Right ventricle myocardium superior (tissue), 1 donor: ENCODE results near the gene ZSWIM3. TPM values are rescaled to one million over a fixed set of nuclear protein-coding genes. Genes with fewer than 3 reads are reported as not detected.
A peak's percentile ranks its signal among the peaks of the same experiment; 100 is the strongest.

Experiments used
- ATAC-seq: fragments of 200-7000 bp; cut with Tn5 transposase; one replicate; pipeline ENCODE4 v1.9.1; 2020; ENCODE audit warnings: mild to moderate bottlenecking; ENCODE audit not compliant: poor library complexity
- DNase-seq: peaks from one replicate; pipeline ENCODE4 v3.0.0-alpha.2; 2020
- intact Hi-C: fragments of 100-400 bp; cut with DNase I; formaldehyde crosslinking; loops from one replicate; pipeline ENCODE4 v1.11.2; 2022
- long read RNA-seq: library from polyadenylated mRNA; unstranded; transcript quantifications from one replicate; pipeline ENCODE4 v2.0.0, GENCODE V29; 2021
- total RNA-seq: library from RNA; stranded (reverse); fragmentation: NEBNext Ultra II Directional; extraction: Animal tissue kit (Norgen Biotek cat#: 25700); gene quantifications from one replicate; pipeline ENCODE4 v1.2.1, GENCODE V29; 2021
- donor health status: DM: no; HTN: yes; CAD: no; lungs with severe emphysema.

ZSWIM3 gene
- 1.4 TPM for total RNA-seq
- long read RNA-seq, partial matches to known transcripts: 0 of 3 reads
- long read RNA-seq, other reads (novel, unspliced or antisense): 1 of 3 reads

DNA sequence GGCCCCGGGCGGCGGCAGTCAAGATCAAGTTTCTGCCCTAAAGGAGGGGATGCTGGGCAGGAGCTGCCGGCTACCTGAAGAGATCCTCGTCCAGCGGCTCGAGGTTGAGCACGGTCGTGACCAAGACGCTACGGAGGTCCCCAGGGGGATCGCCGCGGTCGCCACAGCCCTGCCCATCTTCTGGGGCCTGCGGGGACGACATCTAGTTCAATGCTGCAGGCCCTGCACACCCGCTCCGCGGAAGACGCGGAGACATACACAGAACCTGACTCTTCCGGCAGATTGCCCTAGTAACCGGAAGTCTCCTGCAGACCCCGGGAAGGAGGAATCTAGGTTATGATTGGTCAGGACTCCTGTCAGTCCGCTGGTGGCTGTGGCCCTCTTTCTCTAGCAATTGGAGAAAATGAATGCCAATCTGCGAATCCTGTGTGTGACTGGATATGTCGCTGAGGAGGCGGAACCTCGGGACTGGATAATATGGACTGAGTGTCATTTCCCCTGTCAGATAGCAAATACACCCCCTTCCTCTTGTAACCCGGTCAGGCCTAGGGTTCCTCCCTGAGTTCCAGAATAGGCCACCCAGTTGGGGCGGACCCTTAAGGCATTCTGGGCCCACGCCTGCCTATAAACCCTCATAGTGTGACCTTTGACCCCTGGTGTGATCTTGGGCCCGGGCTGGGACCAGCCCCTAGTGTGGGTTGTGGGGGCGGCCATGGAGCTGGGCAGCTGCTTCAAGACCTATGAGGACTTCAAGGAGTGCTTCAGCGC lies at the start of gene ZSWIM3, which contains the start of gene ACOT8:
TSS of gene ZSWIM3 (plus strand) at position 501 of the 768 bp plus-strand sequence. CDS start at position 713, 212 bp downstream.
TSS of gene ACOT8 (minus strand) at position 279 of the 768 bp plus-strand sequence. CDS start at position 202, 77 bp downstream.
- intact Hi-C loops: no loop called here
- ATAC-seq (peak; percentile 99), DNase-seq (peak; percentile 93)

DNA sequence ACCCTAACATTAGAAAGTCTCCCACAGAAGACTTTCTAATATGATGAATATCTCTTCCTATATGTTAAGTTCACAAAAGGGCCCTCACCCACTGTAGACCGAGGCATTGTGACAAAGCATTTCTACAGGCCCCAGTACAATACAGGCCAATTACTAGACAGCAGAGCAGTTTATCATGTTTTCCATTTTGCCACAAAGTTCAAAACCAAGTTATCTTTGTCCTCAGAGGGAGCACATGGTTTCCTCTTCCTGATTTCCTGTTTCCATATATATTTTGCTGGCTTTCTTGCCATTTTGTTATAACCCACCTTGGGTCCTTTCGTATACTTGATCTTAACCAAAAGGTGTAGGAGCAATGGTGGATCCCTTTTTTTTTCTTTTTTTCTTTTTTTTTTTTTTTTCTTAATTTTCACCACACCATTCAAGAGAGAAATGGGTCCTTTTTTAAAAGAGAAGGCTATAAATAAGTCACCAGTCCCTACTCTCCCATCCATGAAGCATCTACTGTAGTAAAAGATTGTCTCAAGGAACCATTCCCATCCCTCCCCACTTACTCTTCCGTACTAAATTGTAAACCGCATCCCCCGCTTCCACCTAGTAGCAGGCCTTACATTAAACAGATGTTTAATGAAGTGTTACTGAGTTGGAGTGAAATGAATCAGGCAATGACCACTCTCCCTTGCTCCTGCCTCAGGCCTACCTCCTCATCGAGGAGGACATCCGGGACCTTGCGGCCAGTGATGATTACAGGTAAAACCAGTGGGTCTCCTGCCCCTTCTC lies 47.0 kb upstream of the ZSWIM3 start:
- DNase-seq: no peak
- no peak for ATAC-seq
- intact Hi-C loops: loop anchor here (5.0 kb wide), 1 partner anchor 127 kb away; no protein-coding TSS in a partner anchor

GRCh38 chr20:45812157-45813005 lies 45.0 kb upstream of the ZSWIM3 start, which contains the start of gene UBE2C:
TSS of gene UBE2C (plus strand) at chr20:45812644. CDS start at chr20:45812696, 52 bp downstream.
- intact Hi-C loops: loop anchor here (5.0 kb wide), 1 partner anchor 125 kb away; no protein-coding TSS in a partner anchor
- ATAC-seq: peak; percentile 99
- DNase-seq: peak; percentile 98

DNA sequence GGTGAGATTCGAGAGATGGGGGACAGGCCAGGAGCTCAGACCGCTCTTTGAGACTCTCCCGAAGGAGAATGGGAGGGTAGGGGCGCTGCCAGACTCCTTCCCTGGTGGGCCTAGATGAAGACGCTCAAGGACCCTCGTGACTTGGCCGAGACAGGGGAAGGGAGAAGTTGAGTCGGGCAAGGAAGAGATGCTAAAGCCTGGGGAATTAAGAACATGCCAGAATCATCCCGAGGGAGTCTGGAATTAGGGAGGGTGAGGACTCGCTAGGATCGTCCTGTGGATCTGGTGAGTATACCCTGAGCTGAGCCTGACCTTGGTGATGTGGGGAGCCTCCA lies 44.4 kb upstream of the ZSWIM3 start:
- DNase-seq: no peak
- no peak for ATAC-seq
- intact Hi-C loops: loop anchor here (5.0 kb wide), 1 partner anchor 124 kb away; no protein-coding TSS in a partner anchor

DNA sequence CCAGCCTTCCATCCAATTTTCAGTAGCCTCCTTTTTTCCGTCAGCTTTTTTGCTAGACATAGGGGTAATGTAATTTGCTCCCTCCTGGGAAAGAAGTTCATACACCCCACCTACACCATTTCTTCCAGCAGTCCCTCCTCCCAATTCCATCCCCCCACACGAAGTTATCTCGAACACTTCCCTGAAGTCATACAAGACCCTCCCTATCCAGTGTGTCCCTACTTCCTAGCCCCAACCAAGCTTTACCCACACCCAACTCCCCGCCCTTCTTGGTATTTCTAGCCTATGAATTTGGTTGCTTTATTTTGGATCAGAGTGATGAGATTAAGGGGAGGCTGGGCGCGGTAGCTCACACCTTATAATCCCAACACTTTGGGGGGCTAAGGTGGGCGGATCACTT lies 43.9 kb upstream of the ZSWIM3 start:
- intact Hi-C loops: loop anchor here (5.0 kb wide), 1 partner anchor 124 kb away; no protein-coding TSS in a partner anchor
- DNase-seq (no peak), ATAC-seq (no peak)

- ATAC-seq (no peak), DNase-seq (no peak)
- intact Hi-C loops: loop anchor here (5.0 kb wide), 1 partner anchor 123 kb away; no protein-coding TSS in a partner anchor
Observed at GRCh38 chr20:45814314-45814713, 43.1 kb upstream of the ZSWIM3 start.

GRCh38 chr20:45816951-45817350 lies 40.5 kb upstream of the ZSWIM3 start:
- intact Hi-C loops: no loop called here
- DNase-seq (no peak), ATAC-seq (no peak)

- ATAC-seq (no peak), DNase-seq (no peak)
- intact Hi-C loops: no loop called here
Observed at GRCh38 chr20:45817376-45818194, 39.8 kb upstream of the ZSWIM3 start.

GRCh38 chr20:45818239-45818638 lies 39.2 kb upstream of the ZSWIM3 start:
- DNase-seq (no peak), ATAC-seq (no peak)
- intact Hi-C loops: no loop called here

DNA sequence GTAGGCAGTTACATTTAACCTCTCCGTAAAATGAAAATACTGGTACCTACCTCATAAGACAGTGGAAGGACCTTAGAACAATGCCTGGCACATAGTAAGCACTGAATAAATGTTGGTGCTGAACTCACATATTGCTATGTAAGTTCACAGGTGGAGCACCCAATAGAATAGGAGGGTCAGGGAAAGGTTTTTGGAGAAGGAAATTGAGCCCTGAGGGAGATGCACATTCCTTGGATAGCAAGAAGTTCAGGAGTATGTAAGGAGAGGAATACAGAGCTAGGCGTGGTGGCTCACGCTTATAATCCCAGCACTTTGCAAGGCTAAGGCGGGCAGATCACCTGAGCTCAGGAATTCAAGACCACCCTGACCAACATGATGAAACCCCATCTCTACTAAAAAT lies 37.9 kb upstream of the ZSWIM3 start:
- ATAC-seq (no peak), DNase-seq (no peak)
- intact Hi-C loops: no loop called here

GRCh38 chr20:45821947-45822346 lies 35.5 kb upstream of the ZSWIM3 start:
- ATAC-seq (no peak), DNase-seq (no peak)
- intact Hi-C loops: no loop called here

GRCh38 chr20:45822857-45823256 lies 34.6 kb upstream of the ZSWIM3 start:
- ATAC-seq (peak; percentile 31), DNase-seq (no peak)
- intact Hi-C loops: no loop called here

GRCh38 chr20:45823949-45824835 lies 33.2 kb upstream of the ZSWIM3 start:
- intact Hi-C loops: no loop called here
- ATAC-seq: peak; percentile 82
- DNase-seq: peak; percentile 66

GRCh38 chr20:45826381-45827019 lies 30.9 kb upstream of the ZSWIM3 start:
- intact Hi-C loops: no loop called here
- DNase-seq (no peak), ATAC-seq (peak; percentile 73)

GRCh38 chr20:45827030-45827652 lies 30.3 kb upstream of the ZSWIM3 start, which contains the start of gene TNNC2:
TSS of gene TNNC2 (minus strand) at chr20:45827312. CDS start at chr20:45827248, 64 bp downstream.
- ATAC-seq (no peak), DNase-seq (no peak)
- intact Hi-C loops: no loop called here

DNA sequence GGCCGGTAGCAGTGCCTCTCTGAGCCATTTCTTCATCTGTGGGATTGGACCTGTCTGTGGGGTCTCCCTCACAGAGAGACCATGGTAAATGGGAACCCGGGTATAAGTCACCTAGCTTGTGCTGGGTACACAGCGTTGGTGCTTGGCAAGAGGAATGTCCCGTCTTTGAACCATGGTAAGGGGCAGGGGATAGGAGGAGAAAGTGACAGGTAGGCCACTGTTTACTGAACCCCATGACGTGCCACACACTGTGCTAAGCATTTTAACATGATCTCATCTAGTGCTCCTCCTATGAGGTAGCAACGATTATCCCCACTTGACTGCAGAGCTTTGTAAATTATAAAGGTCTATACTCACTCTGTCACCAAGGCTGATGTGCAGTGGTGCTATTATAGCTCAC lies 29.7 kb upstream of the ZSWIM3 start:
- DNase-seq (no peak), ATAC-seq (no peak)
- intact Hi-C loops: no loop called here
